ENCODE measurements around the gene FCAMR.
A peak's percentile ranks its signal among the peaks of the same experiment; 100 is the strongest.

Gene FCAMR

GRCh38 chr1:206998816-206999215, 28.6 kb upstream of the FCAMR start:
- DNase-seq, result no peak

- DNase-seq, result no peak
Observed at GRCh38 chr1:206992790-206993189, 22.5 kb upstream of the FCAMR start.

- DNase-seq, result no peak
Observed at GRCh38 chr1:206987873-206988272, 17.6 kb upstream of the FCAMR start.

- DNase-seq, result no peak
Observed at GRCh38 chr1:206986885-206987284, 16.6 kb upstream of the FCAMR start.

- DNase-seq, result no peak
Observed at GRCh38 chr1:206986402-206986801, 16.1 kb upstream of the FCAMR start.

GRCh38 chr1:206985162-206985749, 15.0 kb upstream of the FCAMR start:
- DNase-seq, result no peak

GRCh38 chr1:206982216-206982615, 12.0 kb upstream of the FCAMR start:
- DNase-seq, result peak; percentile 55

- DNase-seq, result no peak
Observed at GRCh38 chr1:206979379-206980043, 9.3 kb upstream of the FCAMR start.

GRCh38 chr1:206978259-206978658, 8.0 kb upstream of the FCAMR start:
- DNase-seq, result no peak

- DNase-seq, result no peak
Observed at GRCh38 chr1:206975306-206975705, 5.0 kb upstream of the FCAMR start.

GRCh38 chr1:206974140-206974539, 3.9 kb upstream of the FCAMR start:
- no peak for DNase-seq

- DNase-seq, result no peak
Observed at GRCh38 chr1:206972728-206973127, 2.5 kb upstream of the FCAMR start.

- no peak for DNase-seq
Observed at GRCh38 chr1:206971029-206971655, 882 bp upstream of the FCAMR start.

- DNase-seq, result no peak
Observed at GRCh38 chr1:206969090-206969489, 1.2 kb downstream of the FCAMR start.

GRCh38 chr1:206967096-206967849, 3.0 kb downstream of the FCAMR start:
- no peak for DNase-seq

- no peak for DNase-seq
Observed at GRCh38 chr1:206965781-206966180, 4.5 kb downstream of the FCAMR start.

GRCh38 chr1:206963740-206964139, 6.5 kb downstream of the FCAMR start:
- DNase-seq, result no peak

- no peak for DNase-seq
Observed at GRCh38 chr1:206963119-206963712, 7.0 kb downstream of the FCAMR start.

- DNase-seq, result no peak
Observed at GRCh38 chr1:206962272-206962671, 8.0 kb downstream of the FCAMR start.

GRCh38 chr1:206961668-206962067, 8.6 kb downstream of the FCAMR start:
- DNase-seq, result no peak

- no peak for DNase-seq
Observed at GRCh38 chr1:206960676-206961386, 9.4 kb downstream of the FCAMR start.

- DNase-seq, result no peak
Observed at GRCh38 chr1:206958144-206958543, 12.1 kb downstream of the FCAMR start.

- no peak for DNase-seq
Observed at GRCh38 chr1:206957639-206958038, 12.6 kb downstream of the FCAMR start.

Data from activated naive CD4-positive, alpha-beta T cell treated with anti-CD3 and anti-CD28 coated beads, Interleukin-2, amount 50 U/mL, for 16 hours (primary cell).